ENCODE measurements around the gene ZNF385B.

DNA sequence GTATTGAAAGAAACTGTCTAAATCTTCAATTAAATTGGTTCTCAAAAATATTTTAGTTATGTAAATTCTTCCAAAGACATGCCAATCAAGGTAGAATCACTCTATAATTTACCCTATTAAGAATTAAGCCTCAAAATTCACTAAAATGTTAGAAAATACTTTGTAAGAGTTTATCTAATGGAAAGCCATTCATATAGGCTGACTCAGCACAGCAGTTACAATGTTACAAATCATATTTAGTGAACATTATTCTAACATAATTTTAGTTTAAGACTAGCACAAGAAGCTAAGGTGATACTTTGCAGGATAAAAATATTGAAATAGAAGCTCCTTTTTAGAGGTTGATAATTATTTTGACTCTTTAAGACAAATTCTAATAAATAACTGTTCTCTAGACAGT, 137.0 kb downstream of the ZNF385B start:
- no peak for TF ChIP-seq CTCF (IDR thresholded peaks at IDR 0.05)
- TF ChIP-seq POLR2A (IDR thresholded peaks at IDR 0.05), result no peak
